Stimulated activated naive CD4-positive, alpha-beta T cell treated with Interleukin-2 at 50 U/mL for 16 hours (primary cell): ENCODE data around the gene ANKRD16.
"Not testable (repeated sequence)": the region's sequence is repeated elsewhere in the genome, so short reads cannot be mapped to it uniquely, and the experiment has no call there.

ENCODE experiments used
- DNase-seq: peaks from one replicate; lab custom pipeline; 2025; lab: John Stamatoyannopoulos, UW

Gene ANKRD16

DNA sequence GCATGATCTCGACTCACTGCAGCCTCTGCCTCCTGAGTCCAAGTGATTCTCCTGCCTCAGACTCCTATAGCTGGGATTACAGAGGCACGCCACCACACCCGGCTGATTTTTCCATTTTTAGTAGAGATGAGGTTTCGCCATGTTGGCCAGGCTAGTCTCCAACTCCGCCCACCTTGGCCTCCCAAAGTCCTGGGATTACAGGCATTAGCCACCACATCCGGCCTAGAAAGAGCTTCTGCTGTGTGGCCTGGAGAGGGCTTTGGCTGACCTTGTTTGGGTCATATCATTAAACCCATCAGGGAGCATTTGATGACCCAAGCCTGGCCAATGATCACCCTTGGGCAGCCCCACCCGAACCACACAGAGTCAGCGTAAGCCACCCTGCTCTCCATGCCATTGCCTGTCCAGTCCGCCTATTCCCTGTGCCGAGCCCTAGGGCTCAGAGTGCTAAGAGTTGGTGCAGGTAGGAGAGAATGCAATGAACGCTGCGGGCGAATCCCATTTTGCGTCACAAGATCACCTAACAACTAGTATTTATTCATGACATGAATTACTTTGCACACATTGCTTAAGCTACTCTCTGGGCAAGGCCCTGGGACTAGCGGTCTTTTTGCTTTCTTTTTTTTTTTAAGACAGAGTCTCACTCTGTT, 54.1 kb downstream of the ANKRD16 start:
- DNase-seq: no peak

DNA sequence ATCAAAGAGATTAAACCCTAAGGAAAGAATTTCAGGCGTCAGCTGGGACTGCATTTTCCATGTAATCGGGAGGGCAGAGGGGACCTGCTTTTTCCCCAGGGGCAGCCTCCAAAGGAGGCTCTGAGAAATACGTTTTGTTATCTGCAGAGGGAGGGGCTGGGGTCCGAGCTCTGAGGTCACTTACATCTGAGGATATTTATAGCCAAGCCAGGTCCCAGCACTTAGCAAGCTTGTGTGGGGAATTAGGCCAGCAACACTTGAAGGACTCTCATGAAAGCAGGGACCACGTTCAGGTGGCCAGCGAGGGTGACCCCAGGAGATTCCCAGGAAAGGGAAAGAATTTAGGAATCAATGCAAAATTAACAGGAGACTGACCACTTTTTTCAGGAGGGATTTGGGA, 55.9 kb downstream of the ANKRD16 start:
- DNase-seq: no peak

DNA sequence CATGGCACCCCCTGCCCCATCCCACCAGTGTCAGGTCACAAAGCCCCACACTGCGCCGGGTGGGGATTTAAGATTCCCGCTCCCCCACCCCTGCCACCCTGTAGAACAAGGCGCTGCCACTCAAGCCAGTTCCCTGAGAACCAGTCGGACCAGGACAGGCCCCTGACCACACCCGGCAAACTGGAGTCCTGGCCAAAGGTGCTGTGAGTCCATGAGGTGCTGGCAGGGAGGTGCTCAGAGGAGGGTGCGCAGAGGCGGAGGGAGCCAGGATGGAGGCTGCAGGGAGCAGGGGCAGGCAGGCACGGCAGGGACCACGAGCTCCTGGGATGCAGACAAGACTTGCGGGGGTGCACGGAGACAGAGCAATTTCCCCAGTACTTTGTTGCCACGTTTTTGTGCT, 56.7 kb downstream of the ANKRD16 start:
- DNase-seq: no peak

DNA sequence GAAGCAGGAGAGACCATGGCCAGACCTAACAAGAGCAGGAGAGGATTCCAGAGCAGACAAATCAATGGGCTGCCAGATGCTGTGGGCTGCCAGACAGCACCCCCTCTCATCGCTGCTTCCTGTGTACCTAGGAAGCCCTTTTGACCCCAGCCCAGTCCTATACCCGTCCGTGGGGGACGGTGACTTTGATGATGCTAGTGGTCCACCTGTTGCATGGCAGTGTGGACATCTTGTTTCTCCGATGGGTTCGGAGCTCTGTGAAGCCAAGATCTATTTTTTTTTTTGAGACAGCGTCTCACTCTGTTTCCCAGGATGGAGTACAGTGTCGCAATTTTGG, 58.3 kb downstream of the ANKRD16 start:
- DNase-seq: no peak

DNA sequence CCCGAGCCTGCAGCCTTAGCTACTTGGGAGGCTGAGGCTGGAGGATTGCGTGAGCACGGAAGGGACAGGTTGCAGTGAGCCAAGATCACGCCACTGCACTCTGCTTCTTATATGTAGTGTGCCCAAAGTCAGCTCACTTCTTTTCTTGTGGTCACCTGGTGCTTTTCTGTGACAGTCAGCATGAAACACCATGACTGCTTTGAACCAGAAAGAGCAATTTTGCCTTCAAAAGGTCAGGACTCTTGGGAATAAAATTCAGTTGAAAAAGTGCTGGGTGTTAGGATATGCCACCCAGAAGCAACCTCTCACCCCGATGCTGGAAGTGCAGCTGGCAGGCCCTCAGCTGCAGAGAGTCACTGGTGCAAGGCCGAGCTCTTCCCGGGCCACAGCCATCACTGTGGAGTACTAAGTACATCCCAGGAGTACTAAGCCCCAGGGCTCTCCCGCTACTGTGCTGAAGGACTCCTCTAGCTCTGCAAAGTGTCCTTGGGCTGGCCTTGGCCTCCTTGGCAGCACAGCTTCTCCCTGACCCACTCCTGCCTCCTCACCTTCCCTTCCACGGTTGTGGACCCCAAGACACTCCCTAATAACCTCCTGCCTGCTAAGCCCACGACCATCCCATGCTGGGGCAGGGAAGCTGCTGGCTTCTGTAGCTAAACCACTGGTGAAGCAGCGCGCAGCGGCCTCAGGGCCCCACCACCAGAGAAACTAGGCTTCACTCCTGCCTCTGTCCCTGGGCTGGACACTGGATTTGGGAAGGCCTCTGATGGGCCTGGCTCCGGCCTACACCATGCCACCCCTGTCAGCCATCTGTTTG, 58.9 kb downstream of the ANKRD16 start:
- no peak for DNase-seq

DNA sequence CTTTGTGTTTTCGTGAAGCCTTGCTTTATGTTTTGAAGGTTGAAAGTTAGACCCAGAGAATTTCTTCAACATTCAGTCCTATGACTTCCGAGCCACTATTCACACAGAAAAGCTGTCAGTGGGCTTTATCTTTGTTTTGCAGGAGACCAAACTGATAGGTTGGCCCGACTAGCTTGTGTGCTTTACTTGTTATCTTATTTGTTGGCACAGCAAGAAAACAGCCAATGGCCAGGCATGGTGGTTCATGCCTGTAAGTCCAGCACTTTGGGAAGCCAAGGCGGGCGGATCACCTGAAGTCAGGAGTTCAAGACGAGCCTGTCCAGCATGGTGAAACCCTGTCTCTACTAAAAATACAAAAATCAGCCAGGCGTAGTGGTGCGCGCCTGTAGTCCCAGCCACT, 60.4 kb downstream of the ANKRD16 start:
- DNase-seq: no peak

DNA sequence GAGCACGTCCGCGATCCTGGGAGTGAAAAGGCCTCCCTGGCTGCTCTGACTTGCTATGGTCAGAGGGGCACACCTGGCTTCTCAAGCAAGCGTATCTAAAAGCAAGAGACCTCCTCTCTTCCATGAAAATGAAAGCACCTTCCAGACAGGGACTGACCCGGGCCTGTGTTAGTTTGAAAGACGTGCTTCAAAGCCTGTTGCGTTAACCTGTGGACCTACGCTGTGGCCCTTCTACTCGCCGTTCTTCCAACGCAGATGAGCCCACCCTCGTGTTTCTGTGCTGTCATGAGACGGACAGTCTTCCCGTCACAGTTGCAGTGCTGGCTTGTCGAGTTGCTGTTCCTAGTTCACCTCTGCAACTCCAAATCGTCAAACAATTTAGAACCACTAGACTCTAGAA, 61.0 kb downstream of the ANKRD16 start:
- DNase-seq: no peak

GRCh38 chr10:5827841-5828240, 61.9 kb downstream of the ANKRD16 start:
- DNase-seq: no peak

- DNase-seq: not testable (repeated sequence)
These were observed 63.2 kb downstream of the ANKRD16 start for GRCh38 chr10:5826511-5826910.

GRCh38 chr10:5818894-5819293, 70.8 kb downstream of the ANKRD16 start:
- DNase-seq: no peak

- no peak for DNase-seq
These were observed 71.7 kb downstream of the ANKRD16 start for GRCh38 chr10:5818048-5818331.

DNA sequence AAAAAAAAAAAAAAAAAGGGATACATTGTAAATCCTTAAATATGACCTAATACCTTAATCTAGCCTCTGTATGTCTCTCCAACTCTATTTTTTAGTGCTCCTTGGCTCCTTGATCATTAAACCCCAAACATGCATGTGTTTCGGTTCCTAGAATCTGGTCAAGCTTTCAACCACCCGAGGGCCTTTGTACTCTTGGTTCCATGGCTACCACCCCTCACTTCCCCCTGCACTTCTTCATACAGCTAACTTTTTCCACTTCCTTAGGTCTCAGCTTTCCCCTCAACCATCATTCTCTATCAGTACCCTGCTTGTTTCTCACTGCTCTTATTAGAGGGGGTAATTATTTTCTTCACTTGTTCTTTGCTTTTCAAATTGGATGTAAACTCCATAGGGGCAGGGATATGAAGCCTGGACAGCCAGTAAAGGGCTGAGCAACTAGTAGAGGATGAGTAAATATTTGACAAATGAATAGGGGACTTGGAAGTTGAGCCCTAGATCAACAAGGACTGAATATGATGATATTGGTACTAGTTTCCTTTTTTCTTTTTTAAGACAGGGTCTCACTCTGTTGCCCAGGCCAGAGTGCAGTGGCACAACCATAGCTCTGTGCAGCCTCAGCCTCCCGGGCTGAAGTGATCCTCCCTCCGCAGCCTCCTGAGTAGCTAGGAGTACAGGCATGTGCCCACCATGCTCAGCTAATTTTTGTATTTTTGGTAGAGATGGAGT, 72.2 kb downstream of the ANKRD16 start:
- DNase-seq: no peak

GRCh38 chr10:5816170-5816569, 73.5 kb downstream of the ANKRD16 start:
- no peak for DNase-seq

DNA sequence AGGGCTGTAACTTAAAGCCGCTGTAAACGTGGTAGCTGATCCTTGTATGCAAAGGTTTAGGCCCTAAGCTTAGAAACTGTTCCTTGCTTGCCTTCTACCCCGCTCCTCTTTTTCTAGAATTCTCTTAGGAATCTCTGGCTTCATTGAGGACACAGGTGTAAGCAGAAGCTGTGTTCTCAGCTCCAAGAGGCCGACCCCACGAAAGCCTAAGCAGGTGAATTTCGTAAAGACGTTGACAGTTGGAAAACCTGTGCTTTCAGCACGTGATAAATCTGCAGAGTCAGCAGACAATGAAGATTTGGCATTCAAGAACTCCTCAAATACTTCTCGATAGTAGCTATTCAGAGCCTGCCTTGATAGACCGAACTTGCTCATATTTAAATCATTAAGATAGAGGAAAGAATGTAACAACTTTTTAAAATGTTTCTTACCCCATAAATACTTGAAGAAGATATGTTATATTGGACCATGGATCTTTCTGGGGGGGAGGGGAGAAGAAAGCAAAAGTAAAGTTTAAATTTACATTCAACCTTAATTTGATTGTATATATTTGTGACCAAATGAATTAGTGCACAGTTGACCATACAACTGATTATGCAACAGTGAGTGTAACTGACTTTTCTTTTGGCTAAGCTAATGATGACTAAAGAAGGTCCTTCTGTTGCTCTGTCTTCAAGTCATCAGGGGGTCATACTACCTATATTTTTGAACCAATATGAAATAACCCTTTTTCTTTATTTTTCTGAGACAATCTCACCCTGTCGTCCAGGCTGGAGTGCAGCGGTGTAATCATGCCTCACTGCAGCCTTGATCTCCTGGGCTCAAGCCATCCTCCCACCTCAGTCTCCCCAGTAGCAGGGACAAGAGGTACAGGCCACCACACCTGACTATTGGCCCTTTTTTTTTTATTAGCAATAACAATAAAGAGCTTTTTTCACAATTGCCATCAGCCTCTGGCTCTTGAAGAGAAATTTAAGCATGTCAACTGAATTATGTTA, 75.3 kb downstream of the ANKRD16 start:
- peak; percentile 25 for DNase-seq

GRCh38 chr10:5813341-5814109, 76.2 kb downstream of the ANKRD16 start, which contains the start of gene GDI2:
TSS of gene GDI2 (minus strand) at chr10:5813434. CDS start at chr10:5813258, 176 bp downstream.
- peak; percentile 94 for DNase-seq

DNA sequence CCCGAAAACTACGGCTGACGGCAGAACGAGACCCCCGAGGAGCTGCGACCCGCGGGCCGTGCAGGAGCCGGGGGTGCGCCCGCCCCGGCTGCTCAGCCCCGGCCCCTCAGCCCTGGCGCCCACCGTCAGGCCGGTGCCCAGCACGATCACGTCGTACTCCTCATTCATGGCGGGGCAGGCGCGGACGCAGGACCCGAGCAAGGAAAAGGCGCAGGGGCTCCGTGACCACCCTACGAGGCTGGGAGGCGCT, 76.7 kb downstream of the ANKRD16 start:
- no peak for DNase-seq

- DNase-seq: peak; percentile 23
These were observed 77.2 kb downstream of the ANKRD16 start for GRCh38 chr10:5812283-5813090.
